ENCODE results near the gene TAF7L.

DNA sequence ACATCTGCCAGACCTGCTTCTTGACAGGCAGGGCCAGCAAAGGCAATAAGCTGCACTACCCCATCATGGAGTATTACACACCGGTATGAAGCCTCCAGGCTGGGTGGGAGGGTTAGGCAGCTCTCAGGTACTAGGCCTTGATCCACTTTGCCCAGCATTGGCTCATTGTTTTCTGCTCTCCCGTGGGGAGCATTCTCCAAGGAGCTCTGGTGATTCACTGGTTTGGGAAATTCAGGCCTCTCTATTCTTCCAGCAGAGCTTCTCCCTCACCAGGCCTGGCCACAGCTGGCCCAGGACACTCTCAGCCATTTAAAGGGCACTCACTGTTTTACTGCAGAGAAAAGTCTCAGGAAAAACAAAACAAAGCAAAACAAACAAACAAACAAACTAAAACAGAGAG, 38.5 kb downstream of the TAF7L start:
- TF ChIP-seq EZH2 (IDR thresholded peaks at IDR 0.05; ENCODE audit: low read length): no peak
- TF ChIP-seq, protein P1, sequence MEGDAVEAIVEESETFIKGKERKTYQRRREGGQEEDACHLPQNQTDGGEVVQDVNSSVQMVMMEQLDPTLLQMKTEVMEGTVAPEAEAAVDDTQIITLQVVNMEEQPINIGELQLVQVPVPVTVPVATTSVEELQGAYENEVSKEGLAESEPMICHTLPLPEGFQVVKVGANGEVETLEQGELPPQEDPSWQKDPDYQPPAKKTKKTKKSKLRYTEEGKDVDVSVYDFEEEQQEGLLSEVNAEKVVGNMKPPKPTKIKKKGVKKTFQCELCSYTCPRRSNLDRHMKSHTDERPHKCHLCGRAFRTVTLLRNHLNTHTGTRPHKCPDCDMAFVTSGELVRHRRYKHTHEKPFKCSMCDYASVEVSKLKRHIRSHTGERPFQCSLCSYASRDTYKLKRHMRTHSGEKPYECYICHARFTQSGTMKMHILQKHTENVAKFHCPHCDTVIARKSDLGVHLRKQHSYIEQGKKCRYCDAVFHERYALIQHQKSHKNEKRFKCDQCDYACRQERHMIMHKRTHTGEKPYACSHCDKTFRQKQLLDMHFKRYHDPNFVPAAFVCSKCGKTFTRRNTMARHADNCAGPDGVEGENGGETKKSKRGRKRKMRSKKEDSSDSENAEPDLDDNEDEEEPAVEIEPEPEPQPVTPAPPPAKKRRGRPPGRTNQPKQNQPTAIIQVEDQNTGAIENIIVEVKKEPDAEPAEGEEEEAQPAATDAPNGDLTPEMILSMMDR (optimal IDR thresholded peaks at IDR 0.05 in 1 of 3, IDR thresholded peaks at IDR 0.05 in 1 of 3, conservative IDR thresholded peaks at IDR 0.05 in 1 of 3; ENCODE audit: extremely low read depth in 1 of 3, insufficient read depth in 2 of 3, low read length in 3 of 3): no peak
